Spleen (tissue), 7 donors: ENCODE measurements around the gene UBE2QL1.

Experiments used
- POLR2A ChIP-seq, 3 donors: fragments of 450-650 bp; IDR thresholded peaks; one replicate each; pipeline ENCODE4 v1.5.1; 2017; ENCODE audit warnings: antibody characterized with exemption in 3 of 3, mild to moderate bottlenecking in 1 of 3
- TF ChIP-seq, protein P1 (sequence below), 11 experiments: fragments of 200-600 bp in 7 of 11; fragments of 450-650 bp in 4 of 11; sonication (generic) in 4 of 11; IDR thresholded peaks in 8 of 11; conservative IDR thresholded peaks in 3 of 11; 1 replicate in 7 of 11; 2 replicates in 4 of 11; pipeline versions ENCODE4 v1.4.0 to v1.8.0; 2016 to 2021; ENCODE audit warnings: antibody characterized with exemption in 11 of 11, inconsistent platforms in 4 of 11, mild to moderate bottlenecking in 1 of 11
- donor health status: DM: no; HTN: no; CAD: no; lungs with moderate emphysema.
- donor health status: DM: no; HTN: no; CAD: no.
- donor health status: DM: no; HTN: no; CAD: no.

DNA sequence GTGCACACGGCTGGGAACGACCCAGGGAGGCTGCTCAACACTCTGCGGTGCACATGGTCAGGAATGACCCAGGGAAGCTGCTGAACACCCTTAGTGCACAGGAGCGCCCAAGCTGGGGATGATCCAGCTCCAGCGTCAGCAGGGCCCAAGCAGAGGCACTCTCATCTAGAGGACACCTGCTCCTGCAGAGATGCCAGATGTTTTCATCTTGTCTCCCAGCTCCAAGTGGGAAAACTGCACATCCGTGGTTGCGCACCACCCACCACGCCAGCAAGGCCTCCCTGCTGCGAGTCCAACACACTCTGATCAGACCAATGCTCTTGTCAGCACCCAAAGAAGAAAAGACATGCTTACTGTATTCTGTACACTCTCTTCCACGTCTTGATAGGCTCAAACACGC is 34.1 kb downstream of the UBE2QL1 start:
- TF ChIP-seq, protein P1, sequence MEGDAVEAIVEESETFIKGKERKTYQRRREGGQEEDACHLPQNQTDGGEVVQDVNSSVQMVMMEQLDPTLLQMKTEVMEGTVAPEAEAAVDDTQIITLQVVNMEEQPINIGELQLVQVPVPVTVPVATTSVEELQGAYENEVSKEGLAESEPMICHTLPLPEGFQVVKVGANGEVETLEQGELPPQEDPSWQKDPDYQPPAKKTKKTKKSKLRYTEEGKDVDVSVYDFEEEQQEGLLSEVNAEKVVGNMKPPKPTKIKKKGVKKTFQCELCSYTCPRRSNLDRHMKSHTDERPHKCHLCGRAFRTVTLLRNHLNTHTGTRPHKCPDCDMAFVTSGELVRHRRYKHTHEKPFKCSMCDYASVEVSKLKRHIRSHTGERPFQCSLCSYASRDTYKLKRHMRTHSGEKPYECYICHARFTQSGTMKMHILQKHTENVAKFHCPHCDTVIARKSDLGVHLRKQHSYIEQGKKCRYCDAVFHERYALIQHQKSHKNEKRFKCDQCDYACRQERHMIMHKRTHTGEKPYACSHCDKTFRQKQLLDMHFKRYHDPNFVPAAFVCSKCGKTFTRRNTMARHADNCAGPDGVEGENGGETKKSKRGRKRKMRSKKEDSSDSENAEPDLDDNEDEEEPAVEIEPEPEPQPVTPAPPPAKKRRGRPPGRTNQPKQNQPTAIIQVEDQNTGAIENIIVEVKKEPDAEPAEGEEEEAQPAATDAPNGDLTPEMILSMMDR (IDR thresholded peaks at IDR 0.05 in 8 of 11, conservative IDR thresholded peaks at IDR 0.05 in 3 of 11): no peak
- no peak for TF ChIP-seq POLR2A (IDR thresholded peaks at IDR 0.05)
